Sciatic nerve (tissue), 2 donors: ENCODE measurements around the gene TMEM255A. TPM values are rescaled to one million over a fixed set of nuclear protein-coding genes. Genes with fewer than 3 reads are reported as not detected.
A peak's percentile ranks its signal among the peaks of the same experiment; 100 is the strongest.

Source experiments
- ATAC-seq: fragments of 200-7000 bp; cut with Tn5 transposase; one replicate; pipeline ENCODE4 v1.9.1; 2020; ENCODE audit warnings: mild to moderate bottlenecking, moderate library complexity
- DNase-seq: peaks from one replicate; pipeline ENCODE4 v3.0.0-alpha.2; 2020; ENCODE audit warnings: low spot score
- intact Hi-C: fragments of 100-400 bp; cut with DNase I; formaldehyde crosslinking; loops from one replicate; pipeline ENCODE4 v1.14.2; 2022
- total RNA-seq: library from RNA; stranded (reverse); fragmentation: NEBNext Ultra II Directional; extraction: Animal tissue kit (Norgen Biotek cat#: 25700); gene quantifications from one replicate; pipeline ENCODE4 v1.2.1, GENCODE V29; 2021
- donor health status: DM: no; HTN: no; CAD: no.
- donor health status: DM: no; HTN: no; CAD: no.

The TMEM255A gene
- total RNA-seq, 1 donor from 2014 or later = 16.4 TPM

DNA sequence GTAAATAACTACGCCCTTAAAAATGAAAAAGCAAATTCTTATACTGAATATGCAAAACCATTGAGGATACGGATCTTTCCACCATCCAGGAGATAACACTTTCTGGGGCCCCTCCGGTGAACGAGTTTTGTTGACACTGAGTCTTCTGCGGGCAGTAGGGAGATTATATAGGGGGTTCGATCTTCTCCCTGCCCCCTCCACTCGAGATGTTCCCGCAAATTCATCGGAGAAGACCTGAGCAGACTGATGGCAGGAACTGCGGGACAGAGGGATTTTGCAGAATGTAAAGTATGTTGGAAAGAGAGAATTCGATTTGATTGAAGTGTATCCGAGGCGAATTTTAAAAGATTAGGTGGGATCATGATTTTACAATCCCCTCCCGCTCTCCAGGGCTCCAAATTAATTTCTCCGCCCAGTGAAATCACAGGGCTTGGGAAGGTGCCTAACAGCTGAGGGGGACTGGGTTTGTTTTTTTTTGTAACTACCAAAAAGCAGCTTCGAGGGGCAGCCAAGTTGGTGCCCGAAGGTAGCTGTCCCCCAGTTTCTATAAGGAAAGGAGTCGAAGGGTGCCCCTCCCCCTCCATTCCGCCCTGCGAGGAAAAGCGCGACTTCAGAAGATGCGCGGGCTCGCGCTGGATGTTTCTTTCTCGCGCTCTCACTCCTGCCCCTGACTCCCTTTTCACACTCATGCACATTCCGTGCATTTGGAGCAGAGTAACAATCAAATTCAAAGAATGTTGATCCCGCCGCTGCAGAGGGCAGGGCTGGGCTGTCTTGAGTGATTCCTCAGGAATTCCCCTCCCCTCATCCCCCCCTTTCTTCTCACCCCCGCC, 1.2 kb downstream of the TMEM255A start:
- DNase-seq = peak; percentile 58
- peak; percentile 6 for ATAC-seq
- intact Hi-C loops = loop anchor here (5.0 kb wide), 1 partner anchor 797 kb away; no protein-coding TSS in a partner anchor

DNA sequence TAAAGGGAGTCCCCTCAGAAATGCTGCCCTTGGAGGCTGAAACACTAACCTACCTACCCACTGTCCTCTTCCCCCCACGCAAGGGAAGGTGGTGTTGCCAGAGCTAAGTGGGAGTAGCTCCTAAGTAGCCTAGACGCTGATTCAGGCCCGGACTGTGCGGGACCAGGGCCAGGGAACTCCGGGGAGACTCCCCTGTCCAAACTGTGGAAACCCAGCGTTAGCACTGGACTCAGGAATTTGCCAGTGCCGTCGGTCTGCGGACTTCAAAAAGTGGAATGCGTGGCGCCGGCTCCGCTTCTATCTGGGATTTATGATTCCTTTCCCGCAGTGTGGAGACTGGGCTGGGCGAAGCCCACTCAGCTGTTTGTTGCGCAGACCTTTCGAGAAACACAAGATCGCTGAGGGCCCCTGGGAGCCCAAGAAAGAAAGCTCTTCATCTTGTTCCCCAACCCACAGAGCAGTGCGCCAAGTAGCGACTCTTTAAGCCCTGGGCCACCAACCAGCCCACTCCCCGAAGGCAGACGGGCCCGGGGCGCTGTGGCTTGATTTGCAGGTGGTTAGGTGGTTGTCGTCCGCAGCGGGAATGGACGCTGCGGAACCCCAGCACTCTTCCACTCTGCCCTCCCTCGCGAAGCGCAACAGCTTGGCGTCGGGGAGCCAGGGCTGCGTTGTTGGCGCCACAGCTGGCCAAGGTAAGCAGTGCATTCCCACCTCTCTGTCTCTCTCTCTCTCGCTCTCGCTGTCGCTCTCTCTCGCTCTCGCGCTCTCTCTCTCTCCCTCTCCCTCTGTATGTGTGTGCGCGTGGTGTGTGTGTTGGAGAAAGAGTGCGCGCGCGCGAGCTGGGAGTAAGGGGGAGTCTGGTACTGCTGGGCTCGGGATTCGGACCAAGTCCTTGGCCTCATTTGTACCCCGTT, 2.0 kb downstream of the TMEM255A start:
- intact Hi-C loops = no loop called here
- ATAC-seq = peak; percentile 70
- DNase-seq = peak; percentile 66

DNA sequence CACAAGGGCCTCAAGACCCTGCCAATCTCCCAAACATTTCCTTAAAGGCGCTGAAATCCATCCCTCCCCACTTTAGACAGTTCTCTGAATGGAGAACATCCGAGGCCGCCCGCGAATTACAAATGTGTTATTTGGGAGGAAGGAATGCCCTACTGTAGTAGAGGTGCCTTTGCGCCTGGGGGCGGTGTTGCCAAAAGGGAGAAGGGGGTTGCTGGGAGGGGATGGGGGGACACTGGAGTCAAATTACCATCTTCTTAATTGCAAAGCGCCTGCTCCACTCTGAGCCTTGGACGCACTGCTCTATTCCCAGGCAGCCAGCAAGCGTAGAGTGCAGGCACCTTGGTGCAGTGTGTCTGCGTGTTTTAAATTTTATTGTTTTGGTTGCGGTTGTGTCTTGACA, 2.7 kb downstream of the TMEM255A start:
- intact Hi-C loops = no loop called here
- no peak for DNase-seq
- ATAC-seq = no peak

DNA sequence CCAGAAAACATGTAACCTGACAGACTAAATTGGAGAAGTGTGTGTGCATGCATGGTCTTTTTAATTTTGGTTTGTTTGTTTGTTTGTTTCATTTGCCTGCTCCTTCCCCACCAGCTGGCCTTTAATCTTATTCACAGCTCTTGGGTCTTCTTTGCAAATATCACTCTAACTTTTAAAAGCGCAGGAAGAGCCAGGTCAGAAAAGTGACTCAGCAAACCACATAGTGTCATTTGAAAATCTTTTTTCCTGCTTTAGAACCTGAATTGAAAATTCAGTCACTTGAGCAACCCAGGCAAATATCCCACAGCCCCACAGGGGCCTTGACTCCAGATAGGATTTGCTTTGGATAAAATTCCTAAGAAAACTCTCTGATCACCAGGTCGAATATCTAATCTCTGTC, 4.6 kb downstream of the TMEM255A start:
- ATAC-seq = no peak
- intact Hi-C loops = no loop called here
- no peak for DNase-seq

DNA sequence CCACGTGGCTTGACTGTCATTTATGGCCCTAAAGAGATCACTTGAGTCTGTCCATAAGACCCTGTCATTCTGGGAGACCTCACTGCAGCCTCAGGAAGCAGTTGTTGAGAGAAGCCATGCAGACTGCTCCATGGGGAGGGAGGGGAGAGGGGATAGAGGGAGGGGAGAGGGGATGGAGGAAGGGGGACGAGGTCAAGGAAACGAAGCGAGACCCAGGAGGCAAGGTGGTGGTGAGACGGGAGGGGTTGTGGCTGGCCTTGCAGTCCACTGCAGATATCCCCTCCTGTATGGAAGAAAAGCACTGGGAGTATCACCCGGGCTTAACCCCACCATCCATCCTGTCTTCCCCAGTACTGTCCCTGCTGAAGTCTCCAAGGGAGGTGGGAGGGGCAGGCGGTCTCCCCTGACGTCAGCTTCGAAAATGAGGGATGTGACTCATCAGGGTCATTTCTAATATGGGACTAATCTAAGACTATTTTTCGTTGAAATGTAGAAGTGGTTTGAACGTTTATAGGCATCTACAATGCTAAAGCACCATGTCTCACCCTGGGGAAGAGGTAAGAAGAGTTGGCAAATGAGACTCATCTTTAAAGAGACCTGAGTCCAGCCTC, 5.6 kb downstream of the TMEM255A start:
- intact Hi-C loops = no loop called here
- no peak for ATAC-seq

DNA sequence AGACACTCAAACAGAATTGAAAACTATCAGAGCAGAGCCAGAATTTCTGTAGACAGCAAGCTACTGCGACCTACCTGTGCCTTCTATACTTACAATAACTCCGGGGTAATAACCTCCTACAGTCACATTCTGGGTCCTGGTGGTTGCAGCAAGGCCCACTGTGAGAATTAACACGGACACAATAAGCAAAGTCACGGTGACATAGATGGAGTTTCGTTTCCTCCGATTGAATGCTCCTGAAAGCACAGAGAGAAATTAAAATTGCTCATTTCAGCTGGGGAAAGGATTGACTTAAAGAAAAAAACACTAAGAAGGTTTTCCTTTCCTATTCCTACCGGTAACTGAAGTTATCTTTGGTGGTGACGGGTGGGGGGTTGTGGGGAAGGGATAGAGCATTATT, 7.0 kb downstream of the TMEM255A start:
- no peak for DNase-seq
- ATAC-seq = no peak

More for the DNA sequence above, 5.6 kb downstream of the TMEM255A start:
- no peak for DNase-seq

DNA sequence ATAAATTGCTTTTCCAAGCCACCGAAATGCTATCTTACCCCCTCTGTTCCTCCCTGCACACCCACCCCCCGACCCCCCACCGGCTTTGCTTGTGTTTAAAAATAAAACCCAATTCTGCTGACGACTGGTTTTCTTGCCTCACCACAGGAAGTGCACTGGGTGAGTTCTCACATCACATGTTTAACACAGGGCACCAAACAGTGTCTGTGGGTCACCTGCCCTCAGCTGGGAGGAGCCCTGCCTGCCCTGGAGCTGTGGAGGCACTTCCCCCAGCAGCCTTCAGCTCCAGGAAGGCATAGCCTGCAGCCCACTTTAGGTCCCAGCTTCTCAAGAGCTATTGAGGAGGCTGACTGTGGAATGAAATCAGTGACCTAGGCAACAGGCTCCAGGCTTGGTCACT, 8.8 kb downstream of the TMEM255A start:
- no peak for ATAC-seq
- DNase-seq = no peak
- intact Hi-C loops = no loop called here

More for the DNA sequence above, 7.0 kb downstream of the TMEM255A start:
- intact Hi-C loops = no loop called here

DNA sequence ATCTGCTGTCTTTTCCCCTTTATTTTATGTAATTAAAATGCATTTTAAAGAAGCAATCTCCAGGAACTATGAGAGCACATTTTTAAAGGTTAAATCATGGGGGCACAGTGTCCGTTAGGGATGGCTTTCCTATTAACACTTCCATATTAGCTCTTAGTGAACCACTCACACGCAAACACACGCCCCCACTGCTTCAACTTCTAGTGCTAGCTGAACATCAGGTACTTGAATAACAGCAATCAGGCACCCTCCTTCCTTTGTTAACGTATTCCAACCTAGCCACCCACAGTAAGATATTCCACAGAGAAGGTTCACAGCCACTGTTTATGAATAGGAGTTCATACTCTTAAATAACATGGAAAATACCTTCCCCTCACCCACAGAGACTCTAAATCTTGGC, 9.3 kb downstream of the TMEM255A start:
- no peak for ATAC-seq
- intact Hi-C loops = no loop called here
- DNase-seq = no peak

DNA sequence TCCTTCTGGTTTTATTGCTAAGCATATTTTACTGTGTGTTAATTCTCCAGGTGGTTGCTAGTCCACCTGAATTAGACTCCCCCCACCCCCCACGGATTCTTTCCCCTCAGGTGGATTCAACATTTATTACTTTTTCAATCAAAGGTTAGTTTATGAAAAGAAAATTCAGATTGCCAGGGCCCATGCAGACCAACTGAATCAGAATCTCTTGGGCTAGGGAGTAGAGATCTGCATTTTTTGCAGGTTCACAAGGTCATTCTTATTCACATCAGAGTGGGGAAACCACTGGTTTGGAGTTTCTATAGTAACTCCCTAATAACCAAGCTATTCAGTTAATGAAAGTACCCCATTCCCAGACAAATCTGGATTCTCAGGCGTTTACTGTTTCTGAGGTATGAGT, 9.8 kb downstream of the TMEM255A start:
- intact Hi-C loops = no loop called here
- ATAC-seq = no peak
- no peak for DNase-seq

DNA sequence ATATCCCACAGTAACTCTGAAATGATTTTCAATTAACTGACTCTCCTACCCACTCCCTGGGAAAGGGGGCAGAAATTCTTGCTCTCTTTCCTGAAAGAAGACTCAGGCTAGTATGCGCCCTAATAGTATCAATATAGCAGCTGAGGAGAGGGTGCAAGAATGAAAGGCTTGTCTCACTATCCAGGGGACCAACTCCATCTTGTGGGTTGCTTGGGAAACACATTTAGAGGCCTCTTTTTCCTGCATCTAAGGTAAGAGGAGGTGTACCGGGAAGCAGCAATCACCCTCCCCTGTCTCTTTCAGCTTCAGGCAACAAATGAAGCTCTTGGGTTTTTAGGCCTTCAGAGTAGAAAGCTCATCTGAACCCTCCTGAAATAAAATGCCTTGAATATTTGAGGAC, 11.3 kb downstream of the TMEM255A start:
- DNase-seq (no peak), ATAC-seq (no peak)
- intact Hi-C loops = no loop called here

DNA sequence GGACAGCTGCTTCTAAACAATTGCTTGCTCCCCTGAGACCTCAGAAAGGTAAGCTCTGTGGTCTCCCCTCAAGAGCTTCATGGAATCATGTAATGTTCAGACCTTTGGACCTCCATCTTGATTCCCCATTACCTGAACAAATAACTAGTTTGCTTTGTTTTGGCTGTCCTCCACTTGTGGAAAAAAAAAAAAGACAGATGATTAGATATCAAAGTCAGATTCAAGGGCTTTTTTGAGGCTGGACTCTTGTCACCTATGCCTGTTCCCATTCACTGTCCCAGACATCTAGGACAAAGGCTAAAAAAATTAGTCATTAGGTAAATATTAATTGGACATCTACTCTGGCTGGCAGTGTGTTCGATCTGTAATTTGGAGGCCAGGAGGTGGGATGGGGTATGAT, 13.3 kb downstream of the TMEM255A start:
- intact Hi-C loops = no loop called here
- ATAC-seq = no peak
- DNase-seq = no peak

DNA sequence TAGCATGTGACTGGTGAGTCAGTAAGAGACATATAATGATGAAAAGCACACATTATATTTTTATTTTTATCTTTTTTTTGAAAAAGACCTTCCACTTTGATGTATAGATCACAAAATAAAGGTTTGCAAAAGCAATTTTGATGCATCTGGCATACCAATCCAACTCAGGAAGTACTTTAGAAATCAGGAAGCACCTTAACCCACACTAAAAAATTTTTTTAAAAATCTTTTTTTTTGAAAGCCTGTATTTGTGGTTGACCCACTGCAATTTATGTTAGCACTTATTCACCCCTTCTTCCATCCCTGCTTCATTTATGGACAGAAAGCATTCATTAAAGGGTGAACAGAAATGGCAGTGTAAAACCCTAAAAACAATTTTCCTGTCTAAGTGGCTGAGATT, 16.6 kb downstream of the TMEM255A start:
- DNase-seq (no peak), ATAC-seq (no peak)
- intact Hi-C loops = no loop called here

DNA sequence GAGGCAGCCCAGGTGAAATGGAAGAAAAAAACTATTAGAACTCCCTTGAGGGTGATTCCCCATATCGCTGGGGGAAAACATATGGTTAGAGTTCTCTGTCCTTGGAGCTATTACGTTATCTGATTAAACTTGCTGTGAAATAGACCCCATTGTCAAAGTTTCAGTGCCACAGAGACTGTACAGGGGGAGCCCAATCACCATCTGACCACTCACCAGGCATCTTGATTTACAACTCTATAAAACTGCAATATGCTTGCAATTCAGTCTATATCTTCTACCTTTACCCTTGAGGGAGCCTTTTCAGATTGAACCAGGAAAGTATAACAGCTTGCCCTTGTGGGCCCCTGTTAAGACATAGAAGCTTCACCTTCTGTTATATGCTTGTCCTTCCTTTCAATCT, 18.2 kb downstream of the TMEM255A start:
- DNase-seq (no peak), ATAC-seq (no peak)
- intact Hi-C loops = no loop called here

DNA sequence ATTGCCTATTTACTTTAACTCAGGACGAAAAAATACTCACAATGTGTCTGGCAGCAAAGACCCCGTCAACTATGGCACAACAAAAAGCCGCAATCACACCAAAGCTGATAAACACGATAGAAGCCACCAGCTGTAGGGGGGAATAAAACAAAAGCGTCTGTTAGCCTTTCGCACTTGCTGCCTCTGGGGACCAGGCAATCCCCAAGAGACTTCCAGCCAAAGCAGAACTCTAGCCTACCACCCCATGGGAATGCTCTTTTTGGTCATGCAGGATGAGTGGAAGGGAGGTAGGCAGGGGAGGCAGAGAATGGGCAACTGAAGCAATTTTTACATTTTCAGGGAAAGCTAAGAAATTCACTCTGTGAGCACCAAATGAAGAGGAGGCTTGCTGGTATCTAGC, 20.1 kb downstream of the TMEM255A start:
- DNase-seq = no peak
- no peak for ATAC-seq
- intact Hi-C loops = no loop called here

DNA sequence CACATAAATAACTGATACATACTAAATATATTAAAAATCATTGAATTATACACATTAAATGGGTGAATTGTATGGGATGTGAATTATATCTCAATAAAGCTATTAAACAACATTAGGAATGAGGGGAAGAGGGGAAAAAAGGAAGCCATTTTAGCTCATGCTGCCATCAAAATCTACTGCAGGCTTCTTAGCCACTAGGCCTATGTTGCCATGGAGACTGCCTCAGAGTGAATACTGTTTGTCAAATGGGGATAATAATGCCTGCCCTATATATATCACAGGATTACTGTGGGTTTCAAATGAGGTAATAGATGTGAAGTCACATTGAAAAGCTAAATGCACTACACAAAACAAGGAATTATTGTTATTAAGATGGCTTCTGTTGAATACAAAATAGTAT, 21.2 kb downstream of the TMEM255A start:
- no peak for ATAC-seq
- intact Hi-C loops = no loop called here

DNA sequence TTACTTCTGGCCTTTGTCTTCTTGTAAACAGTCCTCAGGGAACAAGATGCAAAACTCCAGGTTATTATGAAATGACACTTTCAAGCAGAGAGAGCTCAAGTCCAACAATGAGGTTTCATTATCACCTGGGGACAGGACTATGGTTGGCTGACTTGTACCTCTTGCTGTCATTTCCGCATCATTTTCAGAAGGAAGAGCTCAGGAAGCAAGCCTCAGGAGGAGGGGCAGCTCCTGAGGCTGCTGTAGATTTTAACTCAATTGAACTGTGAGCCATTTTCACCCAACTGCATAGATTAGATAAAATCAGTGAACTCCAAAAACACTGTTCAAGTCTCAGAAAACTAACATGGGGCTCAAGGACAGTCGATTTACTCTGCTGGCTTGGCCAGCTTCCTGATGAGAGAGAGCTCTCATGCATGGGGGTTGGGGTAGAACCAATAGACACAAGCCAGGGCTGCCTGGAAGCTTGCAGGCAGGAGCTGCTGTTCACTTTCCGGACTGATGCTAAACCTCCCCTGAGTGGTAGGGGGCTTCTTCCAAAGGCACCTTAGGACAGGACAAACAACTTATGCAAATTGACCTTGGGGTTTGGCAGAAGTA, 23.6 kb downstream of the TMEM255A start:
- ATAC-seq = no peak
- intact Hi-C loops = no loop called here
- no peak for DNase-seq

More for the DNA sequence above, 21.2 kb downstream of the TMEM255A start:
- no peak for DNase-seq

DNA sequence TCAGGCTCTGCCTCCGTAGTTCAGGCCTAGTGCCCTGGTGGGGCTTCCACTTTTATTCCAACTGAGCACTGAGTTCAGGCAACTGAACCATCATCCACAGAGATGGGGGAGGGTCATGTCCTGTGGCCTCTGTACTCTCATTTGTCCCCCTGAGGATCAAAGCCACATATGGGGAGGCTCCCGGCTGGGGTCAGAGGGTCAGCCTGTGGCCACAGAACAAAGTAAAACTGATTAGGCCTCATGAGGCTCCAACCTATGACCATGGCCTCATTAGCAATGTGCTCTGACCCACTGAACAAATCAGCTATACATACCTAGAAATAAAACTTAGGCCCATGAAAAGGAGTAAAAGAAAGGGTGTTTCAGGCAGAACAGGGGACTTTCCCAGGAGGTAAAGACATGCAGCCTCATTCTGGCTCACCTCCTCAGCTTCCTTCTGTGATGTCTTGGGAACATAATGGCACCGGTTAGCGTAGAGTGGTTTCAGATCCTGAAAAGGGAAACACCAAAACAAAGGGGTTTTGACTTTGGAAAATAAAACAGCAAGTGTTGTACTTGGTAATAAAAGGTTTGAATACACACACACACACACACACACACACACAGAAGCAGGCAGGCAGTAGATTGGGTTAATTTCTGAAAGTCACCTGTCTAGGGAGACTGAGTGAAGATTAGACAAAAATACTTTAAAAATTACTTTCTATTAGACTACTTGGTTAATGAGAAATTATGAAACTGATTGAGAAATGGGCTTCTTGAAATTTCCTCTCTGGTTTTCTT, 24.3 kb downstream of the TMEM255A start:
- DNase-seq (no peak), ATAC-seq (no peak)
- intact Hi-C loops = no loop called here

DNA sequence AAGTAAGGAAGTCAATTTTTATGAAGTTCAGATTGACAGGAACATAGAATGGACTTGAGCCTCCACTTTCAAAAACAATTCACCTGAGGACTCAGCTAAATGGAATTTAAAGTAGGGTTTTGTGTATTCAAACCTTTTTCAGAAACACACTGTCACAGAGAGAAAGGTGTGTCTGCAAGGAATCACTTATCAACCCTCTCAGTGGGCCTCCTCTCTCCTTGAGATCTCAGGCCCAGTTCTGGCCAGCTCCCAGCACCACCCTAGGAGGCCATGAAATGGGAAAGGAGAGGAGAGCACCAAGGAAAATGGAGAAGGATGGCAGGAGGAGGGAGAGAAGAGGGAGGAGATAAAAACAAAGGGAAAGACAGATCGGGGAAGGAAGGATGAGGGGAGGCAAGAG, 28.6 kb downstream of the TMEM255A start:
- DNase-seq (no peak), ATAC-seq (no peak)
- intact Hi-C loops = no loop called here

DNA sequence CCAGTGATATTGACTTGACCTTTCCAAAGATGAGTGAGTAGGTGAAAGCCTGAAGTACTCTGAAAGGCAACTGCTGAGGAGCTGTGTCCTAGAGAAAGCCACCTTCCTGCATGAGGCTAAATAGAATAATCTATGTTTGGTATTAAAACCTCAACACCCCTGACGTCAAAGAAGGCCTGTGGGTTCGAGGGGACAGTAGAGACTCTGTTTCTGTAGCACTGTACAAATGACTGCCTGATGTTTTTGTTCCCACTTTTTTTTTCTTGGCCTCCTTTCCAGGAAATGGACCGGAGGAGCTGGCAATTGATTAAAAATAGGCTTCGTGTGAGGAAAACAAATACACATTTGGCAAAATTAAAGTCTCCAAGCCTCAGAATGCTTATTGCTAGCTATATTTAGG, 29.5 kb downstream of the TMEM255A start:
- intact Hi-C loops = no loop called here
- DNase-seq = no peak
- no peak for ATAC-seq
